Epithelial cell of esophagus (primary cell): ENCODE measurements around the gene FEZ2.

Experiments used
- DNase-seq: peaks from one replicate; pipeline ENCODE4 v3.0.0; 2010; ENCODE audit warnings: low read depth
- H3K4me3 ChIP-seq: 2 replicates; pipeline ENCODE4 v1.5.1; 2011; ENCODE audit warnings: mild to moderate bottlenecking, low read length, control low read depth
- TF ChIP-seq, protein P1 (sequence below): IDR thresholded peaks from 2 replicates; pipeline ENCODE4 v1.5.1; 2011; ENCODE audit warnings: low read depth, mild to moderate bottlenecking, low read length, control low read depth, inconsistent platforms; ENCODE audit not compliant: insufficient read depth; ENCODE audit errors: missing control alignments

The FEZ2 gene

DNA sequence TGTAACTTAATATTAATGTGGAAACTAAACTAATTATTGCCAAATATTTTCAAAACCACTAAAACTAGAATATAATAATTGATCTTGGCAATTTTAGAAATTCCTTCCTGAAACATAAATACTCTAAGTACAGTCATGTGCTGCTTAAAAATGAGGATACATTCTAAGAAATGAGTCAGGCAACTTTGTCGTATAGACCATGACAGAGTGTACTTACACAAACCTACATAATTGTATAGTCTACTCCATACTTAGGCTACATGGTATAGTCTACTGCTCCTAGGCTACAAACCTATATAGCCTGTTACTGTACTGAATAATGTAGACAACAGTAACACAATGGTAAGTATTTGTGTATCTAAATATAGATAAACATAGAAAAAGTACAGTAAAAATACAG, 27.6 kb downstream of the FEZ2 start:
- TF ChIP-seq, protein P1, sequence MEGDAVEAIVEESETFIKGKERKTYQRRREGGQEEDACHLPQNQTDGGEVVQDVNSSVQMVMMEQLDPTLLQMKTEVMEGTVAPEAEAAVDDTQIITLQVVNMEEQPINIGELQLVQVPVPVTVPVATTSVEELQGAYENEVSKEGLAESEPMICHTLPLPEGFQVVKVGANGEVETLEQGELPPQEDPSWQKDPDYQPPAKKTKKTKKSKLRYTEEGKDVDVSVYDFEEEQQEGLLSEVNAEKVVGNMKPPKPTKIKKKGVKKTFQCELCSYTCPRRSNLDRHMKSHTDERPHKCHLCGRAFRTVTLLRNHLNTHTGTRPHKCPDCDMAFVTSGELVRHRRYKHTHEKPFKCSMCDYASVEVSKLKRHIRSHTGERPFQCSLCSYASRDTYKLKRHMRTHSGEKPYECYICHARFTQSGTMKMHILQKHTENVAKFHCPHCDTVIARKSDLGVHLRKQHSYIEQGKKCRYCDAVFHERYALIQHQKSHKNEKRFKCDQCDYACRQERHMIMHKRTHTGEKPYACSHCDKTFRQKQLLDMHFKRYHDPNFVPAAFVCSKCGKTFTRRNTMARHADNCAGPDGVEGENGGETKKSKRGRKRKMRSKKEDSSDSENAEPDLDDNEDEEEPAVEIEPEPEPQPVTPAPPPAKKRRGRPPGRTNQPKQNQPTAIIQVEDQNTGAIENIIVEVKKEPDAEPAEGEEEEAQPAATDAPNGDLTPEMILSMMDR = no peak
- peak; percentile 43 for DNase-seq
- H3K4me3 ChIP-seq = no peak overlapping the region

DNA sequence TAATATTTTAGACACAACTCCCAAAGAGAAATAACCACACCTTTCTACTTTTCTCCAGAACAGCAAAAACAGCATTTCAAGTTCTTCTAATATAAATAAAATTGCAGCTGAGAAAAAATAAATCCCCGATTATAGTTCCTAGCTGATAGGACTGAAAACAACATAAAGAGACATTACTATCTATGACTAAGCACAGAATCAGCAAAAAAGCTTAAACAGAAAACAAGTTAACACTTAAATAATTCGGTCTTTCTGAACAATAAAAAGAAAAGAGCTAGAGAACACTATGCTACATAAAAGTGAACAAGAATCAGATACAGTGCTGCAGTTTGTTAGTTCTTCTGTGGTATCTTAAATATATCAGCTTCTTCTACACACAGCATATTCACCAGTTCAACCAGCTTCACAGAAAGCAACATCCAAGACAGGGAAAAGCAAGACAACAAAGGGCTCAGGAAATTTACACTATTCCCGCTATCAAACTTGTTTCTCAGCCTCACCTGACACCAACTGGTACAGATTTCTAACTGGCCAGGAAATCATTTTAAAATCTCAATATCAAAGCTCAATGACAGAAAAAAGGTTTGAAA, 28.6 kb downstream of the FEZ2 start:
- peak; percentile 23 for DNase-seq
- TF ChIP-seq, protein P1 = no peak
- no peak overlapping the region for H3K4me3 ChIP-seq

DNA sequence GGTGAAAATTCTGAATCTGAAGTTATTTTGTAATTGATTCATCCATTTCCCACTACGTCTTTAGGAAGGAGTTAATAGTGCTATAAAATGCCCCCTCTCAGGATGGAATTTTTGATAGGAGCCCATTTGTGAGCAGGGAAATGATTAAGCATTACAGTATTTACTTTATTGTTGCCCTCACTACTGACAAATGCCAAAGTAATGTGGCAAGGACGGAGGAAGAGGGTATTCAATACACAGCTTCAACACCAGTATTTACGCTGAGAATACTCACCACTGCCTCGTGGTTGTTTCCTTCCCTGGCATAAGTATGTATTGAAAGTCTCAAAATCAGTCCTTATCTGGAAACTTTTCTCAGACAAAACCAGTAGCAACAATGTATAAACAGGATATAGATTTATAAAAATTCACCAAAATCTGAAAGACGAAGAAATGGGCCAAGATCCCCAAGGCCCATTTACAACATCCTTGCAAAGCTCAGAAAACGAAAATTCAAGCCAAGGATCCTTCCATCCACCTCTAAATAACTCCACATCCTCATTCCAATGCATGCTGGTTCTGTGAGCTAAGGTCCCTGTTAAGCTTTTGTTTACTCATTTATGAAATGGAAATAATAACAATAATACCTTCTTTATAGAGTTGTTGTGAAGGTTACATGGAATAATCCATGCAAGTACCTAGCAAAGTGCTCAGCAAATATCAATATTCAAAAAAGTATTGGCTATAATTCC, 29.3 kb downstream of the FEZ2 start:
- DNase-seq = peak; percentile 66
- TF ChIP-seq, protein P1 = no peak
- H3K4me3 ChIP-seq = no peak overlapping the region

DNA sequence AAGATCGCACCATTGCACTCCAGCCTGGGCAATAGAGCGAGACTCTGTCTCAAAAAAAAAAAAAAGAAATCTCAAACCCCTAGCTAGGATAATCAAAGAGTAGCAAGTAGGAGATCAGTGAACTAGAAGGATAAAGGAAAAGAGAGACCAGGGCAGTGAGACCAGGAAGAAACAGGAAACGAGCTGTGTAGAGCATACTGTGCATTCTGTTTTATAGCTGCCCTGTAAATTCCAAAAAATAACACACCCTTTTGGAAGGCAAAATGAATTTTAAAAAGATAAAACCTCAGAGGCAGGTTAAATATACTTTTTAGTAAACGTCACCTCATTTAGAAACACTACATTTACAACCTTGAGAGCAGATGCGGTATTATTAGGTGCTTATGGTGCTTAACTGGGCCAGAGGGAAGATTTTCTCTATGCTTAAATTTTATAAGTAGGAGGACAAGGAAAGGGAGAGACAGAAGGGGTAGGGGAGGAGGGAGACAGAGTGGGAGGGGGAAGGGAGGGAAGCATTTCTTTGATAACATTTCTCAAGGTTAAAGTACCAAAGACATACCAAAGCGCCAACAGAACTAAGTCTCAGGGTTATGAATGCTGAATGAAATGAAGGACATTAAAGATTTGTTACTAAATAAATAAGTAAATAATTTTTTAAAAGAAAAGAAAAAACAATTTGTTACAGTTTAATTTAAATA, 30.1 kb downstream of the FEZ2 start:
- no peak for DNase-seq
- H3K4me3 ChIP-seq = no peak overlapping the region
- TF ChIP-seq, protein P1 = no peak

DNA sequence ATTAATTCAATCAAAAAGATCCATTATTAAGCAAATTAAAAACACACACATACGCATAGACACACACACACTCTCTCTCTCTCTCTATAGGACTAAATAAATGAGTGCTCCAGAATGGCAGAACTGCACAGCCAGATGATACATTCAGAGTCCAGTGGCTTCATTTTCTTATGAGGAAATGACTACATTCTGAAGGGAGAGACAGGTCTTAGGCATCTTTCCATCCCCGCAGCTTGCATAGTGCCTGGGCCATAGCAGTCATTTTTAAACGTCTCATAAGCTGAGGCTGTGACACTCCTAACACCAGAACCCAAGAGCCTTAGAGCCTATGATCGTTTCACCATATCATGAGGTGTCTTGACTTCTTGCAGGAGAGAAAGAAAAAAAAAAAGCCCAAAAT, 31.1 kb downstream of the FEZ2 start:
- DNase-seq = no peak
- H3K4me3 ChIP-seq = no peak overlapping the region
- TF ChIP-seq, protein P1 = no peak

DNA sequence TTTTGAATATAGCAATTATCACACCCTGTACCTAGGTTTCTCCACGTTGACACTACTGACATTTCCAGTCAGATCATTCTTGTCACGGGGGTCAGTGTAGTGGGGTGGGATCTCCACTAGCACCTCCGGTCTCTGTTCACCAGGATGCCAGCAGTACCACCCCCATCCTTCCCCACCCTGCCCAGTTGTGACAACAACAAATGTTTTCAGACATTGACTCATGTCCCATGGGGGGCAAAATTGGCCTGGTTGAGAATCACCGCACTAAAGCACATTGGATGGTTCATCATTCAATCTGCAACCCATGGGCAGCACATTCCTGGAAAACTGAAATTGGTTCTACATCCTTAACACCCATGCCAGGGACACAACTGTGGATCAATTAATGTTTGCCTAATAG, 32.3 kb downstream of the FEZ2 start:
- no peak overlapping the region for H3K4me3 ChIP-seq
- no peak for DNase-seq
- TF ChIP-seq, protein P1 = no peak
